NCI-H748 (cell line): ENCODE measurements around the gene SEC16A.

ENCODE experiments used
- DNase-seq: peaks from one replicate; lab custom pipeline; 2025; ENCODE audit not compliant: unreplicated experiment; lab: John Stamatoyannopoulos, UW

Gene SEC16A

DNA sequence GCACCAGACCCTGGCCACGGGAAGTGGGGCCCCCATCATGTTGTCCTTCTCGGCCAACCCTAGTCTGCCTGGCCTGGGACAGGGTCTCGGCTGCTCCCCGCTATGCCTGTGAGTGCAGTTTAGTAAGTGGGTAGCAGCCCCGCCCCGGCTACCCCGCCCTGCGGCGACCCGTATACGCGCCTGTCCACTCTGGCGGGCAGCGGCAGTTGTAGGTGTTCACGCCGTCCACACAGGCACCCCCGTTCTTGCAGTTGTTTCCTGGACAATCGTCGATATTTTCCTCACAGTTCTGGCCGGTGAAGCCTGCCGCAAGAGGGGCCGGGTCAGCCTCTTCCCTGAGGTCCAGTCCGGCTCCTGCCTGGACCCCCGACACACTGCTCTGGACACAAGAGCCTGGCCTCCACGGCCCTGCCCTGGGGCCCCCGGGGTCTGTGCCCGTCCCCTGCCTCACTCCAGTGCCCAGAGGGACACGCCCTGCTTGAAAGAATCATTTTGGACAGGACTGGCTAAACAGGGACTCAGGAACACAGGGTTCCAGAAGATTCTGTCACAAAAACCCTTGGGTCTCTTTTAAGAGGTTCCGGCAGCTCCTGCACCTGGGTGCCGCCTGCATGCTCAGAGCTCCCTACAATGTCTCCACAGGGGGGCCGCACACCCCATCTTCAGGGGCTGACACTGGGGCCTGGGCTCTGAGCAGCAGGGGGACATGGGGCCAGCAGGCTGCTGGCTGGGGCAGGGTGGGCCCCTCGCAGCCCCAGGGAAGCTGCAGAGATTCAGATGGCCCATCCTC is 36.6 kb upstream of the SEC16A start:
- DNase-seq = no peak

DNA sequence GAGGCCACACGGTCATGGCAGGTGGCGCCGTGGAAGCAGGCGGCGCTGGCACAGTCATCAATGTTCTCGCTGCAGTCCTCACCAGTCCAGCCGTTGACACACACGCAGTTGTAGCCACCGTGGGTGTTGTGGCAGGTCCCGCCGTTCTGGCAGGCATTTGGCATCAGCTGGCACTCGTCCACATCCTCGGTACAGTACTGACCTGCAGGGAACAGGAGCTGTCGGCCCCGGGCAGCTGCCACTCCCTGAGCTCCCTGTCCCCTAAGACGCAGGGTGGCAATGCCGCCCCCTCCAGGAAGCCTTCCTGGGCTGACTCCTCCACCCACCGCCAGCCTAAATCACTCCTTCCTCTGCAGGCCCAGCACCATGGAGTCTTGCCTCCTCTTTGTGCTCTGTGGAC is 35.8 kb upstream of the SEC16A start:
- DNase-seq = no peak

DNA sequence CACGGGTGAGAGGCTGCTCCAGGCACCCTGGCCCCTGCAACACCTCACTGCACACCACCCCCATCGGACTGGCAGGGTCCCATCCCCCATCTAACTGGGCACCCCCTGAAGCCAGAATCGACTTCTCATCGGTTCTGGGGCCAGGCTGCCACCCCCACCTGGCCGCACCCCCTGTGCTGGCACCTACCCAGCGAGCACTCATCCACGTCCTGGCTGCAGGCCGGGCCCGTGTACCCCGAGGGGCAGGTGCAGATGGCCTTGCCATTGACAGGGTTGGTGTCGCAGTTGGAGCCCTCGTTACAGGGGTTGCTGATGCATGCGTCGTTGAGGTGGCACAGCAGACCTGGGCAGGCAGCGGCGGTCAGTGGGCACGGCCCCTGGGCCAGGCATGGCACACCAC is 35.1 kb upstream of the SEC16A start:
- no peak for DNase-seq

DNA sequence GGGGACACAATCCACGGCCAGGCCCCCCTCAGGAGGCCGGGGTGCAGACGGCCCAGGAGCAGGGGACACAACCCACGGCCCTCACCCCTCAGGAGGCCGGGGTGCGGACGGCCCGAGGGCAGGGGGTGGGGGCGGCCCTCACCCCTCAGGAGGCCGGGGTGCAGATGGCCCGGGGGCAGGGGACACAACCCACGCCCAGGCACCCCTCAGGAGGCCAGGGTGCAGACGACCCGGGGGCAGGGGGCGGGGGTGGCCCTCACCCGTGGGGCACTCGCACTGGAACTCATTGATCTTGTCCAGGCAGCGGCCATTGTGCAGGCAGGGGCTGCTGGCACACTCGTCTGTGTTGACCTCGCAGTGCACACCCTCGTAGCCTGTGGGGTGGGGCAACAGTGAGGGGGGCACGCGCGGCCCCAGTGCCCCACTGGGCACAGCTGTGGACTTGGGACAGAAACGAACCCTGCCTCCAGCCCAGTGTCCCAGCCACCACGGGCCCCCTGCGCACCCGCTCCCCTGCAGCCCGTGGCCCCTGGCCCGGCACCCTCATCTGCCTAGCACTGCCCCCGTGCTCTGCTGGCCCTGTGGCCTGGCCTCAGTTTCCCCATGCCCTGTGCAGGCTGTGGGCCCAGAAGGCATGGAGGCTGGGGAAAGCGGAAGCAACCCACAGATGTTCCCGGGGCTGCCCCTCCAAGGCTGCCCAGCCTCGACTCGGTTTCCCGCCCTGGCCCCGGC is 34.3 kb upstream of the SEC16A start:
- no peak for DNase-seq

DNA sequence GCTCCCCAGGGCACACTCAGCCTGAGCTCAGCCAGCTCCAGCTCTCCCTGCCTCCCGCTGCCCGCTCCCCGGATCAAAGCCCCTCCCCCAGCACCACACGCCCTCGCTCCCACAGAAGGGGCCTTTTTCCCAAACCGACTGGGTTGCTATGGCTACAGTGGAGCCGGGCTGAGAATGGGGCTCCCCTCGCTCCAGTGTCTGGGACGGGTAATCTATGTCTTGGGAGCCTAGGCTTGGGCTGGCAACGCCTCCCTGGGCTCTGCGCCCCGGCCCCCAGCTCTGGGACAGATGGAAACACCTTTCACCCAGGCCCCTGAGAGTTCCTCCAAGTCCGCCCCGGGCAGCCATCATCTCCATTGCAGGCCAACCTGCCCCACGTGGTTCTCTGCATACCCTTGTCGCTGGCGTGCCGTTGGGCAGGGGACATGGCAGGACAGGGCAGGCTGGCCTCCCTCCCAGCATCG is 33.4 kb upstream of the SEC16A start:
- DNase-seq = no peak

DNA sequence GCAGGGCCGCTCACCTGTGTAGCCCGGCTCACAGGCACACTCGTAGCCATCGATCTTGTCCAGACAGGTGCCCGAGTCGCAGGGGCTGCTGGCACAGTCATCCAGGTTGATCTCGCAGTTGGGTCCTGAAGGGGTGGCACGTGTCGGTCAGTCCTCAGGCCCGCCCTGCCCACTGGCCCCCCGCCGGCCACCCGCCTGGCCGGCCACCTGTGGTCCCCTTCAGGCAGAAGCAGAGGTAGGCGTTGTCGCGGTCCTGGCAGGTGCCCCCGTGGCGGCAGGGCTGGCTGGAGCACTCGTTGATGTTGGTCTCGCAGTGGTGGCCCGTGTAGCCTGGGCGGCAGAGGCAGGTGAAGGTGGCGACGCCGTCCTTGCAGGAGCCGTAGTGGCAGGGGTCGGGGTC is 32.4 kb upstream of the SEC16A start:
- DNase-seq = no peak

DNA sequence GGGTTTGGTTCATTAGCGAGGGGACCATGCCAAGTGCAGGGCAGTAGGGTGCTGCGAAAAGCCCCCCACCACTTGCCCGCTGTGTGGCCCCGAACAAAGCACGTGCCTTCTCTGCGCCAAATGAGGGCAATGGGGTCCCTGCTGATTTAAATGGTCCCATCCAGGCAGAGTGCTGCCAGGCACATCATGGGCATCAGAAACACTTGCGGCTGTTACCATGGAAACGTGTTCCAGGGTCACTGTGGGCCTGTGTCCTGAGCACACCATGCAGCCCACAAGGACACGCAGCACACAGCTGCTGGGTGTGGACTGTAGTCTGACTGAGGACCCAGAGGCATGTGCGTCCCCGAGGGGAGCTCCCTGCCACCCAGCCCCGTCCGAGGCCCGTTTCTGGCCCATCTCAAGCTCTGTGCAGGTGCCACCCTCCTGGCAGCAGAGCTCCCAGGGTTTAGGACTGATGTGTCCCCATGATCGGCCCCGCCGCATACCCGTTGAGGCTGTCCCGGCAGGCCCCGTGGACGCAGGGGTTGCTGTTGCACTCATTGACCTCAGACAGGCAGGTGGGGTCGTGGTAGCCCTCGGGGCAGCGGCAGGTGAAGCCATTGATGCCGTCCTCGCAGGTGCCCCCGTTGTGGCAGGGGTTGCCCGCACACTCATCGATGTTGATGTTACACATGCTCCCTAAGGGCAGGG is 31.3 kb upstream of the SEC16A start:
- peak; percentile 19 for DNase-seq

DNA sequence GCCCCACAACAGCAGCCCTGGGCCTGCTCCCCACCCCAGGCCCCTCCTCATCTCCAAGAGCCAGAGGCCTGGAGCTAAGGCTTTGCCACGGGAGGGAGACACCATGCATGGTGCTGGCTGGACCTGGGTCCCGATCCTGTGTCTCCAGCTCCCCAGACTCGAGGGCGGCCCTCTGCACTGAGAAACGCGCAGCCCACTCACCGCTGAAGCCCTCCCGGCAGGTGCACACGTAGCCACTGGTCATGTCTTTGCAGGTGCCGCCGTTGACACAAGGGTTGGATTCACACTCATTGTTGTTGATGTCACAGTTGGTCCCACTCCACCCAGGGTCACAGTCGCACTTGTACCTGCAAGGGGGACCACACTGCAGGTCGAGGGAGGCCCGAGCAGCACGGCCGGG is 30.4 kb upstream of the SEC16A start:
- DNase-seq = no peak

DNA sequence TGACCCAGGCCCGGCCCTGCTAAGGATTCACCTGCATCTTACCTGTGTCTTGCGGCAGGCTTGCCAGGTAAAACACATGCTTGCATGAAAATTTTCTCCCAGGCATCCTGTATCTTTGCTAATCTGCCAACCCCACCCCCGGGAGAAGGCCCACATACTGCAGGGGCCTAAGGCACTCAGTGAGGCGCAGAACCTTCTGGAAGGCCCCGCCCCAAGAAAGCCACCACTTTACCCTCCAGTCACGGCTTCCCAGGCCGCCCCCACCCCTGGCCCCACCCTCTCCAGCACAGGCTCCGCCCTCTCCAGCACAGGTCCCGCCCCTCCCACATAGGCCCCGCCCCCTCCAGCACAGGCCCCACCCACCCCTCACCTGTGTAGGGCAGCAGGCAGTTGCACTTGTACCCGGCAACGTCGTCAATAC is 29.8 kb upstream of the SEC16A start:
- no peak for DNase-seq

DNA sequence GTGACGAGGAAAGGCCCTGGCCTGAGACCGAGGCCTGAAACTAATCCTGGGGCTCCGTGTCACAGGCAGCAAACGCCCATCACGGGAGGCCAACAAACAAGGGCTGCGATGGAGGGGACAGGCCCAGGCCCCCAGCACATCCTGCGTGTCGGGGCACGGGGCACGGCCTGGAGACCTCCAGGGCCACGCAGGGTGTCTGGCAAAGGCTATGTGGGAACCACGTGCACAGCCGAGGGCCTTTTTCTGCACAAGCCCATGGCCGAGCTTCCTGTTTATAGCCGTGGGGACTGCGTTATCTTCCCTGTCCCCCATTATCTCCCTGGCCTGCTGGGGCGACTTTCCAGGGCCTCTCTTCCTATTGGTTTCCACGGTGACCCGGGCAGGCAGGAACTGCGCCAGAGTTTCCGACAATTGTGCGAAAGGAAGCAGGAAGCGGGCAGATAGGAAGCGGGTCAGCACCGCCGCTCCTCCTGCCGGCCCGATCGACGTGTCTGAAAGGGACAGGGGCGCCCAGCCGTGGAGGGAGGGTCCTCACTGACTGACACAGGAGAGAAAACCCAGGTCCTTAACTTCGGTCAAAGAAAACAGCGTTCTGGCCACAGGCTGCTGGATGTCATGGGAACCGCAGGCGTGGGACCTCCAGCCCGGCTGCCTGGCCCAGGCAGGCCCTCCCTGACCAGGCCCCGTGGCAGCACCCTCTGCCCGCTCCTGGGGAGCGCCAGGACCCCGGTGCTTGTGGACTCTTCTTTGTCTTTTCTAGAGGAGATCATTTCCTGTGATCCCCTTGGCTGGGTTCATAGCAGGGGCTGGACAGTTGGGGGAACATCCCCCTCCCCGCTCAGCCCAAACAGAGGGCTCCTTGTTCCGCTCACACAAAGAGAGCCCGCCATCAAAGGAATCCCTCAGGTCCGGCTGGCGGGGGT is 29.1 kb upstream of the SEC16A start:
- no peak for DNase-seq

DNA sequence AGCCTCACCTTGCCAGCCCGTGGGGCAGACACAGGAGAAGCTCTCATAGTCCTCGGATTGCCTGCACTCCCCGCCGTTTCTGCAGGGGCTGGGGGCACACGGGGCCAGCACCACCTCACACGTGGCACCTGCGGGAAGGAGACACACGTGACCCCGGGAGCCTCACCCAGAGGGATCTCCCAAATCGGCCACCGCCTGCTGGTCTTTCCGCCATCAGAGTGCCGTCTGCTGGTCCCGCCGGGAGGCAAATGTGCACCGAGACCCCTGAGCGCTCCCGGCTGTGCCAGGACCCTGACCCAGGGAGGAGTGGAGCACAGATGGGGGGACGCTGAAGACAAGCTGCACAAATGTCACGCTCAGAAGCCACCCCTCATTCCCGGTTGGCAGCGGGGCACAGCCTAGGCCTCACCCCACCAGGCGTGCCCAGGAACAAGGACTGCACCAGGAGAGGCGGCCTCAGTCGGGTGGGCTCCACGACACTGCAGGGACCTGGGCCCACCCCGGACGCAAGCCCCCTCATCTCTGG is 28.4 kb upstream of the SEC16A start:
- DNase-seq = no peak

DNA sequence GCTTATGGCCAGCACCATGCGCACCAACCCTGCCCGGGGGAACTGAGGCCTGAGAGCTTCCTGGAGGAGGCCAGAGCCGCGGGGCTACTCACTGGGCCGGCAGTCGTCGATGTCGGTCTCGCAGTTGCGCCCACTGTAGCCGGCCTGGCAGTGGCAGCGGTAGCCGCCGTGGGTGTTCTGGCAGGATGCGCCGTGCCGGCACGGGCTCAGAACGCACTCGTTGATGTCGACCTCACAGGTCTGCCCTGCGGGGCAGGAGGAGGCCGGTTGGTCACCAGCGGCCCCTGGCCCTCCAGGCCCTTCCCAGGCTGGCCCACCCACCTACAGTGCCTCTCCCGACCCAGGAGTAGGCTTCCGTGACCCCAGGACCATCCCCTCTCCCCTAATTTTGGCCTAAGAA is 27.7 kb upstream of the SEC16A start:
- DNase-seq = no peak

DNA sequence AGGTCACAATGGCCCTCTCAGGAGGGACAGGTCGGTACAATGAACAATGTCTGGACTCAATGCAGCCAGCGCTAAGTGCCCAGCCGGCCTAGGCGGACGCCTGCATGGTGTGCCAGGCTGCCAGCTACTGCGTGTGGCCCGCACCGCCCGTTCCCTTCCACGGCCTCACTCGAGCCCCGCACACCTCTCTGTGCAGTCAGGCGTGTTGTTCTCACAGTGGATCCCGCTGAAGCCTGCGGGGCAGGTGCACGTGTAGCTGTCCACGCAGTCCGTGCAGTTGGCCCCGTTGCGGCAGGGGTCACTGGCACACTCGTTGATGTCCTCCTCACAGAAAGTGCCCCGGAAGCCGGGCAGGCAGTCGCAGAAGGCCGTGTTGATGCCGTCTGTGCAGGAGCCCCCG is 26.7 kb upstream of the SEC16A start:
- no peak for DNase-seq

DNA sequence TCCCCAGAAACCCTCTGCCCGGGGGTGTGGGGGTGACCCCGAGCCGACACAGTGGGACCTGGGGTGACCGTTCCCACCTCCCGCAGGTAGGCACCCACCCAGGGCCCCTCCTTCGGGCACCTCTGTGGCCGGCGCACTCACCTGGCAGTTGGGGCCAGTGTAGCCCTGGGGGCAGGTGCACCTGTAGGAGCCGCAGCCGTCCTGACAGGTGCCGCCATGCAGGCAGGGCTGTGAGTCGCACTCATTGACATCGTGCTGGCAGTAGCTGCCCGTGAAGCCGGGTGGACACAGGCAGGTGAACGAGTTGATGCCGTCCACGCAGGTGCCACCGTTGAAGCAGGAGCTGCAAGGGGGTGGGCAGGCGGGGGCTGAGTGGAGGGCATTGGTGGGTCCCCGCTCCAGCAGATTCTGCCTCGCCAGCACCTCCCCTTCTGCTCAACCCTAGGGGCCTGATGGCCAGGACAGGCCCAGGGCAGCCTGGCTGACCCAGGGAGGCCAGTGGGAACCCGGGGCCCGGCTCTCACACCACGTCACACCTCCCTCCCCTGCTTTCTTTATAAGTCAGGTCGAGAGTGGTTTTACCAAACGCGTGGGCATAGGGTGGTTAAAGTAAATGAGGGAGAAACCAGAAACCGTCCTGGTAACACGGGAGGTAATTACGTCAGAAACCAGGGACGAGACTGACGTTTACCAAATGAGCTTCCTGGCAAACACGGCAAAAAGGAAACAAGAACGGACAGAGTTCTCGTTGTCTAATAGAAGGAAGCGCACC is 26.1 kb upstream of the SEC16A start:
- no peak for DNase-seq

DNA sequence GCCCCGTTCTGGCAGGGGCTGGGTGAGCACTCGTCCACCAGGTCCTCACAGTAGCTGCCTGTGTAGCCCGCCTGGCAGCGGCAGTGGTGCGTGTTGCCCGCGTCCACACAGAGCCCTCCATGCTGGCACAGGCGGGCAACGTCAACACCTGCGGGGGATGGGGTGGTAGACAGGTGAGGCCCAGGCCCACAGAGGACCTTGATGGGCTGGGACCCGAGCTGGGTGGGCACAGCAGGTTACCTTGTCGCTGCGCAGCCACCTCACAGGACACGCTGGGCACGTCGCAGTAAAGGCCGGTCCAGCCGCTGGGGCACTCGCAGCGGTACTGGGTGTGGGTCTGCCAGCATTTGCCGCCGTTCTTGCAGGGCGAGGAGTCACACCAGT is 25.1 kb upstream of the SEC16A start:
- no peak for DNase-seq

DNA sequence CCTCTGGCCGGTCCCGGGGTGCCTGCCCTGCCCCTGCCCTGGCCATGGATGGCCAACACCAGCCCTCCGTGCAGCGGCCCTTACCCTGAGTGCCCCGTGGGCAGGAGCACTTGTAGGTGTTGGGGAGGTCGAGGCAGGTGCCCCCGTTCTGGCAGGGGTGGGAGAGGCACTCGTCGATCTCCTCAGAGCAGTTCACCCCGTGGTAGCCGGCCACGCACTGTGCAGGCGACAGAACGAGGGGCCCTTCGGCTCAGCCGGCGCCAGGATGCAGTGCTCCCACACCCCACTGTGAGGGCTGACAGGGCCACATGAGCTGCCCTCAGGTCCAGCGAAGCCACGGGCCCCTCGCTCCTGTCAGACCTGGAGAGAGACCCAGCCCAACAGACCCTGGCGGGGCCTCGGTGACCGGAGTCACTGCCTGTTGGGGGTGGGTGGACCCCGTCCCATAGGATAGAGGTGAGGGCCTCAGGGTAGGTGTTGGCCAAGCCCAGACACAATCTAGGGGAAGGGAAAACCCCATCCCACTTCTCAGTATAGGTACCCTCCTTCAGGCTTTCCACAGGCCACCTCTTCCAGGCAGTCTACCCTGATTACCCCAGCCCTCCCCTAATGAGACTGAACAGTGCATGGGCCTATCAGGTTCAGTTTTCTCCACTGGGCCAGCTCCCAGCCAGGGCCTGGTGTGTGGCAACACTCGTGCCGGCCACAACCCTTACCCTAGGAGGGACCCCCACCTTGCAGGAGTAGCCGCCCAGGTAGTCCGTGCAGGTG is 24.6 kb upstream of the SEC16A start:
- no peak for DNase-seq

DNA sequence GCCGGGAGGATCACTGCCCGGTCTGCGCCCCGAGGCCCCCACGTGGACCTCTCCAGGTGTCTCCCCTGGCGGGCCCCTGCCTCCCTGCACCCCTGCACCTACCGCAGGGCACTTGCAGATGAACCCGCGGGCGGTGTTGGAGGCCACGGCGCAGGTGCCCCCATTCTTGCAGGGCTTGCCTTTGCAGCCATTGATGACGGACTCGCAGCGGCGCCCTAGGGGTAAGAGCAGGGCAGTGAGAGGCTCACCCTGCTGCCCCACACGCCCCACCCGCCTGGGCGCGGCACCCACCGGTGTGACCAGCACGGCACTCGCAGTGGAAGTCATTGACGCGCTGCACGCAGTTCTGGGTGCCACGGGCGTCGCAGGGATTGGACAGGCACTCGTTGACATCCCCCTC is 23.6 kb upstream of the SEC16A start:
- DNase-seq = no peak

DNA sequence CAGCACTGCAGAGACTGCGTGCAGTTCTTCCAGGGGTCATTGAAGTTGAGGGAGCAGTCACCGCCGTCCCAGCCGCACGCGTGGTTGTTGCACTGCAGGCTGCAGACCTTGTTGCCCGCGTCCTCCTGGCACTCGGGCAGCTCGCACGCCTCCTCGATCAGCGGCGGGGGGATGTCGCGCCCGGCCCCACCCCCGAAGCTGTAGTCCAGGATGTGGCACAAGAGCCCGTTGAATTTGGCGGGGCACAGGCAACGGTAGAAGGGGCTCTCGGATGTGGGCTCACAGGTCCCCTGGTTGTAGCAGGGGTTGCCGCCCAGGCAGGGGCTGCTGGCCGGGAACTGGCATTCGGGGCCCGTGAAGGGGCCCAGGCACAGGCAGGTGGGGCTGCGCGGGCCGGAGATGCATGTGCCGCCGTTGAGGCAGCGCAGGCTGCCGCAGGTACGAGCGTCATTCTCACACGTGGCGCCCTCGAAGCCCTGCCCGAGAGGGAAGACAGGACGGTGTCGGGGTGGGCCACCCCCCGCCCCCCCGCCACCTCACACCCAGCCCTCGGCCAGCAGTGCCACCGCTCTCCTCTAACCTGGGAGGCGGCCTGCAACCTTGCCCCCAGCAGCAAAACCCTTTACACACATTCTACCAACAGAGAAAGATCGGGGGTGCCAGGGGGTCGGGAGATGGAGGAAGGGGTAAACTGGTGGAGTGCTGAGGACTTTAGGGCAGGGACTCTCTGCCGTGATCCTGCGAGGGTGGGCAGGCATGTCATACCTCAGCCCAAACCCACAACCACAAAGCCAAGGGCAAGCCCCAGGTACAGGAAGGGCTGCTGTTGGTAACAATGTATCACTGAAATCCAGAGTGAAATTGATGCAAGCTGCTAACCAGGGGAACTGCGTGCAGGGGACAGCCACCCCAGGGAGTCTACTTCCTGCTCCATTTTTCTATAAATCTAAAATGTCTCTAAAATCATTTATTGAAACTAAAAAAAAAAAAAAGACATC is 22.9 kb upstream of the SEC16A start:
- no peak for DNase-seq
